GM12892 (cell line): ENCODE results near the gene ZNF408. TPM values are rescaled to one million over a fixed set of nuclear protein-coding genes. Genes with fewer than 3 reads are reported as not detected.

Experiments used
- DNase-seq: peaks from one replicate; pipeline ENCODE4 v3.0.0; 2011; ENCODE audit not compliant: insufficient read length
- FAIRE-seq: peaks from 2 replicates; lab custom pipeline; 2011; peaks lifted over from hg19 to GRCh38; lab: Jason Lieb, UNC
- POLR2A ChIP-seq: IDR thresholded peaks from 2 replicates; pipeline ENCODE4 v1.6.1; 2011; ENCODE audit warnings: low read depth, low read length, control low read depth
- POLR2AphosphoS5 ChIP-seq: IDR thresholded peaks from 2 replicates; pipeline ENCODE4 v1.6.1; 2011; ENCODE audit warnings: low read depth, low read length, control low read depth
- TAF1 ChIP-seq: IDR thresholded peaks from 2 replicates; pipeline ENCODE4 v1.6.1; 2011; ENCODE audit warnings: low read depth, mild to moderate bottlenecking, control low read depth, low read length, borderline replicate concordance
- polyA plus RNA-seq: library from polyadenylated mRNA; unstranded; fragments of >200 nt; gene quantifications from one replicate; pipeline ENCODE4 v1.2.1, GENCODE V29; 2012; ENCODE audit warnings: missing spikeins, inconsistent platforms; ENCODE audit not compliant: missing spikeins

ZNF408 gene
- 5.1 TPM for polyA plus RNA-seq

GRCh38 chr11:46700241-46701077, at the start of gene ZNF408, which contains the start of gene ARHGAP1:
Gene ZNF408 (plus strand): TSS chr11:46701031. CDS start chr11:46701048, 17 bp downstream.
Gene ARHGAP1 (minus strand): TSS chr11:46700619. CDS start chr11:46696107, 4,512 bp downstream.
- DNase-seq (peak; percentile 89), FAIRE-seq (peak; percentile 100)

DNA sequence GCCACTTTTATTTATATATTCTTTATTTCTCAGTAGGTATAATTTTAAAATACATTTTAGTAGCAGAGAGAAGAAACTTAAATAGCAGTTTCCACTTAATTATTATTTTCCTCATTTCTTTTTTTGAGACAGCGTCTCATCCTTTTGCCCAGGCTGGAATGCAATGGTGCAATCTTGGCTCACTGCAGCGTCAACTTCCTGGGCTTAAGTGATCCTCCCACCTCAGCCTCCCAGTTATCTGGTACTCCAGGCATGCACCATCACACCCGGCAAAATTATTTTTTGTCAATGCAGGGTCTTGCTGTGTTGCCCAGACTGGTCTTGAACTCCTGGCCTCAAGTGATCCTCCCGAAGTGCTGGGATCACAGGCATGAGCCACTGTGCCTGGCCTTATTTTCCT, 45.2 kb upstream of the ZNF408 start:
- DNase-seq = no peak
- FAIRE-seq = no peak
- no peak for TF ChIP-seq POLR2A
- TF ChIP-seq POLR2AphosphoS5 = no peak
- no peak for TF ChIP-seq TAF1

More at GRCh38 chr11:46700241-46701077, at the start of gene ZNF408, which contains the start of gene ARHGAP1:
- peak; percentile 58 for TF ChIP-seq TAF1
- TF ChIP-seq POLR2AphosphoS5 = peak; percentile 75
- TF ChIP-seq POLR2A = peak; percentile 81

DNA sequence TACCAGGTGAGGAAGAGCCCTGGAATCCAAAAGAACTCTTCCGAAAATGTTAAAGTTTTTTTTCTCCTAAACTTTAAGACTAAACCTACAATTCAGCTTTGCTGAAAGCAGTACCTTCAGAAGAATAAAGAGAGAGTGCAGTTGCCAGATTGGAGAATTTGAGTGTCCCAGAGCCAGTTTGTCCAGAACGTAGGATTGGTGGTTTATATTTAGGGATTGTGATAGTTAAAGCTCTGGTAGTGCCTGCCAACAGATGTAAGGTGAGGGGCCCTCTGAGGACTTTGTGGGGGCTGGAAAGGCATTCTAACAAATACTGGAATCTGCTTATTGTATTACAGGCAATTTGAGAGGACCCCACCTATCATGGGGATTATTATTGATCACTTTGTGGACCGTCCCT, 43.6 kb upstream of the ZNF408 start:
- DNase-seq = no peak
- TF ChIP-seq TAF1 (no peak), POLR2AphosphoS5 (no peak), POLR2A (no peak)
- FAIRE-seq = no peak

DNA sequence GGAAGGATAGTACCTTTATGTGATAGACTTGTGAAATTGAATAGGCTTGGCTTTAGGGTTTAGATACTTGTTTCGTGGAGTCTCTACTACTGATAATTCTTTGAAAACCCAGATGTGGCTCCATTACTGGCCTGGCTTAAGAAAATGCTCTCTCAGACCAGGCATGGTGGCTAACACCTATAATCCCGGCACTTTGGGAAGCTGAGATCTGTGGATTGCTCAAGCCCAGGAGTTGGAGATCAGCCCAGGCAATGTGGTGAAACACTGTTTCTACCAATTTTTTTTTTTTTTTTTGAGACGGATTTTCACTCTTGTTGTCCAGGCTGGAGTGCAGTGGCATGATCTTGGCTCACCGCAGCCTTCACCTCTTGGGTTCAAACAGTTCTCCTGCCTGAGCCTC, 42.6 kb upstream of the ZNF408 start:
- DNase-seq (no peak), FAIRE-seq (no peak)
- TF ChIP-seq POLR2AphosphoS5 (no peak), POLR2A (no peak), TAF1 (no peak)

DNA sequence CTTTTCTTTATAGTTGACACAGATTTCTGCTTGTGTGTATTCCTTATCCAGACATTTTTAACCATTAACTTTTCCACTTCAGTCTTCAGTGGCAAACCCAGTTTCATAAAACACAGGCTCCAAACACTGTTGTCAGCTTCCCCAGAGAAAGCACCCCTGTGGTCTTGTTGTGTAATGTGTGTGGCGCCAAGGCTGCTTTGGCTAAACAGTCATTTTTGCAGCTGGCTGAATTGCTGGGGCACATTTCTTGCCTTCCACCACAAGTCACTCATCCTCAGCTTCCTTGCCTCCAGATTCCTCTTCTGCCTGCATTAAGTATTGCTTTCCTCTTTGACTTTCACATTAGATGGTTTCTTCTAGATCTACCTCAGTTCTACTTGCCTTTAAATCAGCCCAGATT, 40.9 kb upstream of the ZNF408 start:
- FAIRE-seq (no peak), DNase-seq (no peak)
- TF ChIP-seq TAF1 (no peak), POLR2A (no peak), POLR2AphosphoS5 (no peak)

DNA sequence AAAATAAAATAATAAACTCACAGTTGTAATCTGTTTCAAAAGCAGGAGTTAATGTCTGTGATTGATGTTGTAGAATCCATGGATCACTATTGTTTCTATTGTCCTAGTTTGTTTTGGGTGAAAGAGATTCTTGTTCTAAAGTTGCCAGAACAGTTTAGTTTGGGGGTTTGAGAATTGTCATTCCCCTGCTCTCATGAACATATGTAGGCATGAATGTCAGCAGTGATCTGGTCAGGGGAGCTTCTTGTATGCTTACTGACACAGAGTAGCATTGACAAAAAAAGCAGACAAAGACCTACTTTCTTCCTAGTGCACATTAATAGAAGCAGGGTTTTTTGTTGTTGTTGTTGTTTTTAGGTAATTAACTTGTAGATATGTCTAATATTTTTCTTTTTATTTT, 39.0 kb upstream of the ZNF408 start:
- TF ChIP-seq POLR2AphosphoS5 = no peak
- TF ChIP-seq TAF1 = no peak
- no peak for TF ChIP-seq POLR2A
- DNase-seq (no peak), FAIRE-seq (no peak)

DNA sequence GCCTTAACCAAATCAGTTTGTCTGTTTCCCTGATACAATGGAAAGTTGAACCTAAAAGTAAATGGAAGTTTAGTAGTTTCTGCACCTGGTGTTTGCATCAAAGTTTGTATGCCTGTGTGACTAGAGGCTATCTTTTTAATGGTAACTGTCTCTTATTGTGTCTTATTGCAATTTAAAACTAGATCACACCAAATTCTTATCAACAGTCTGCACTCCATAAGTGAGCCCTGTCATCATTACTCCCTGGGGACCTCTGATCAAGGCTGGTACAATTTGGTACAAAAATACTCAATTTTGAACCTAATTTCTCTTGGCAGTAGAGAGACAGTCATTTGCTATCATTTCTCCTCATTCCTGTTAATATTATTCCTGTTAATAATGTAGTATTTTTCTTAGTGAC, 38.5 kb upstream of the ZNF408 start:
- TF ChIP-seq POLR2AphosphoS5 (no peak), TAF1 (no peak), POLR2A (no peak)
- FAIRE-seq = no peak

GRCh38 chr11:46663277-46663940, 37.4 kb upstream of the ZNF408 start:
- DNase-seq (no peak), FAIRE-seq (no peak)
- TF ChIP-seq TAF1 = no peak
- TF ChIP-seq POLR2AphosphoS5 = no peak
- TF ChIP-seq POLR2A = no peak

More for the DNA sequence above, 38.5 kb upstream of the ZNF408 start:
- no peak for DNase-seq

DNA sequence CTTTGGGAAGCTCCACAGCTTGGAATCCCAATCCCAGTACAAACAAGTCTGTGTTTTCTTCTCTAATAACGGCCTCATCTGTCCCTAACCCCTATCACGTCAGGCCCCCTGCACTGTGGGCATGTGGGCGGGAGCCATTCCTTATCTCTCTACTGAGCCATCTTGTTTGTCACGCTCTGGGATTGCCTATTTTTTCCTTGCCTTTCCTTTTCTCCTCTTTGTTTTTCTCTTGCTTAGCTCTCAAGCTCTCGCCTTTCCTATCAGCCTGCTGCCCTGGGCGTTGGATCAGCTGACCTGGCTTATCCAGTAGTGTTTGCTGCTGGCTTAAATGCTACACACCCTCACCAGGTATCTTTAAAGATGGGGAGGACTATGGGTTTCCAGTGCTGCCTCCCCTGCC, 36.2 kb upstream of the ZNF408 start:
- DNase-seq = no peak
- no peak for FAIRE-seq
- TF ChIP-seq TAF1 = no peak
- no peak for TF ChIP-seq POLR2AphosphoS5
- TF ChIP-seq POLR2A = no peak

GRCh38 chr11:46665356-46665755, 35.5 kb upstream of the ZNF408 start:
- DNase-seq (no peak), FAIRE-seq (no peak)
- TF ChIP-seq POLR2A (no peak), TAF1 (no peak), POLR2AphosphoS5 (no peak)

DNA sequence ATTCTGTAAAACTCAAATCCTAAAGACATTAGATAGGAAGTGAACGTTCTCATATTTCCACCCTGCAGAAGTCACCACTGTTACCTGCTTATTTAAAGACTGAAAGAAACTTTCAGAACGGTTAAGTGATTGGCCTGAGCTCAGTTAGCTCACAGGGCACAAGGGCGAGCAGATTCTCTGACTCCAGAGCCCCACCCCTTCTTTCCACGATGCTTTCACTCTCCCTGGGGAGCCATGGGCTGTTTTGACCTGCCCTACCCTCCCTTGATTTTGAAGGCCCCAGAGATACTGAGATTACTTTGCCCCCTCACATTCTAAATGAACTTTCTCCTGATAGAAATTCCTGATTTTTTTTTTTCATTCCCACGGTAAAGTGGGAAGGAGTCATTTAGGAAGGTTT, 34.3 kb upstream of the ZNF408 start:
- no peak for DNase-seq
- no peak for FAIRE-seq
- TF ChIP-seq POLR2A = no peak
- no peak for TF ChIP-seq TAF1
- no peak for TF ChIP-seq POLR2AphosphoS5
